Upper lobe of right lung (tissue), 1 donor: ENCODE results near the gene SVIL. TPM values are rescaled to one million over a fixed set of nuclear protein-coding genes. Genes with fewer than 3 reads are reported as not detected.

Experiments
- ATAC-seq: fragments of 200-7000 bp; cut with Tn5 transposase; one replicate; pipeline ENCODE4 v1.9.1; 2020; ENCODE audit warnings: mild to moderate bottlenecking, moderate library complexity
- DNase-seq: peaks from one replicate; pipeline ENCODE4 v3.0.0-alpha.2; 2020
- H3K27ac ChIP-seq: fragments of 200-600 bp; one replicate; pipeline ENCODE4 v1.8.0; 2022
- H3K27me3 ChIP-seq: fragments of 200-600 bp; one replicate; pipeline ENCODE4 v1.8.0; 2022; ENCODE audit warnings: mild to moderate bottlenecking
- H3K36me3 ChIP-seq: fragments of 200-600 bp; one replicate; pipeline ENCODE4 v1.8.0; 2022
- H3K4me1 ChIP-seq: fragments of 200-600 bp; one replicate; pipeline ENCODE4 v1.8.0; 2022
- H3K4me3 ChIP-seq: fragments of 200-600 bp; one replicate; pipeline ENCODE4 v1.8.0; 2022; ENCODE audit warnings: mild to moderate bottlenecking
- H3K9me3 ChIP-seq: fragments of 200-600 bp; one replicate; pipeline ENCODE4 v1.8.0; 2022
- CTCF ChIP-seq: fragments of 200-600 bp; IDR thresholded peaks from one replicate; pipeline ENCODE4 v1.8.0; 2022; ENCODE audit warnings: antibody characterized with exemption
- intact Hi-C: fragments of 100-400 bp; cut with DNase I; formaldehyde crosslinking; loops from one replicate; pipeline ENCODE4 v1.11.0; 2022
- total RNA-seq: library from RNA; stranded (reverse); fragmentation: NEBNext Ultra II Directional; extraction: Animal tissue kit (Norgen Biotek cat#: 25700); gene quantifications from one replicate; pipeline ENCODE4 v1.2.1, GENCODE V29; 2021
- donor health status: DM: no; HTN: yes; CAD: no; lungs with severe emphysema.

Gene SVIL
- total RNA-seq, 1 donor from 2014 or later = 106 TPM

- no peaks in the 10 kb centered on the region for H3K36me3 ChIP-seq
- no peaks in the 10 kb centered on the region for H3K9me3 ChIP-seq
- DNase-seq (no peak), ATAC-seq (no peak)
- no peak overlapping the region for H3K27ac ChIP-seq
- no peak overlapping the region for H3K4me3 ChIP-seq
- peaks cover 25% of the 10 kb centered on the region for H3K4me1 ChIP-seq
- H3K27me3 ChIP-seq = no peaks in the 10 kb centered on the region
- intact Hi-C loops = no loop called here
- TF ChIP-seq CTCF = no peak
These were observed 13.6 kb upstream of the SVIL start for GRCh38 chr10:29648114-29648982.

GRCh38 chr10:29647478-29647877 lies 12.7 kb upstream of the SVIL start:
- Histone ChIP-seq H3K9me3 (no peaks in the 10 kb centered on the region), H3K27me3 (no peaks in the 10 kb centered on the region), H3K27ac (peak overlapping the region; percentile 47), H3K36me3 (no peaks in the 10 kb centered on the region), H3K4me1 (peaks cover 25% of the 10 kb centered on the region), H3K4me3 (no peak overlapping the region)
- ATAC-seq (no peak), DNase-seq (no peak)
- TF ChIP-seq CTCF = no peak
- intact Hi-C loops = no loop called here

GRCh38 chr10:29646960-29647461 lies 12.2 kb upstream of the SVIL start:
- ATAC-seq (no peak), DNase-seq (no peak)
- Histone ChIP-seq H3K27me3 (no peaks in the 10 kb centered on the region), H3K4me1 (peaks cover 25% of the 10 kb centered on the region), H3K9me3 (no peaks in the 10 kb centered on the region), H3K27ac (peak overlapping the region; percentile 27), H3K36me3 (no peaks in the 10 kb centered on the region), H3K4me3 (no peak overlapping the region)
- intact Hi-C loops = no loop called here
- TF ChIP-seq CTCF = no peak

- DNase-seq (no peak), ATAC-seq (no peak)
- Histone ChIP-seq H3K27me3 (no peaks in the 10 kb centered on the region), H3K36me3 (no peaks in the 10 kb centered on the region), H3K4me1 (peaks cover 25% of the 10 kb centered on the region), H3K9me3 (no peaks in the 10 kb centered on the region), H3K4me3 (no peak overlapping the region), H3K27ac (peak overlapping the region; percentile 27)
- intact Hi-C loops = no loop called here
- TF ChIP-seq CTCF = no peak
These were observed 11.6 kb upstream of the SVIL start for GRCh38 chr10:29646238-29646902.

GRCh38 chr10:29643771-29644501 lies 9.2 kb upstream of the SVIL start:
- no peak for ATAC-seq
- intact Hi-C loops = no loop called here
- H3K4me1 ChIP-seq = peaks cover 25% of the 10 kb centered on the region
- no peaks in the 10 kb centered on the region for H3K36me3 ChIP-seq
- DNase-seq = no peak
- no peaks in the 10 kb centered on the region for H3K27me3 ChIP-seq
- H3K4me3 ChIP-seq = no peak overlapping the region
- no peak overlapping the region for H3K27ac ChIP-seq
- H3K9me3 ChIP-seq = no peaks in the 10 kb centered on the region
- no peak for TF ChIP-seq CTCF
